GM12872 (cell line): ENCODE measurements around the gene DUSP15.

ENCODE experiments used
- CTCF ChIP-seq: IDR thresholded peaks from 3 replicates; pipeline ENCODE4 v1.5.1; 2011; ENCODE audit warnings: low read depth, mild to moderate bottlenecking, low read length, moderate library complexity; ENCODE audit not compliant: insufficient read depth

DUSP15 gene

GRCh38 chr20:31819083-31819784 lies 51.1 kb downstream of the DUSP15 start, which contains the start of gene MYLK2:
TSS of gene MYLK2 (plus strand) at chr20:31819356. CDS start at chr20:31819581, 225 bp downstream.
- no peak for TF ChIP-seq CTCF

GRCh38 chr20:31818376-31818908 lies 51.9 kb downstream of the DUSP15 start:
- no peak for TF ChIP-seq CTCF

GRCh38 chr20:31817461-31817860 lies 52.9 kb downstream of the DUSP15 start:
- no peak for TF ChIP-seq CTCF

GRCh38 chr20:31816221-31816620 lies 54.1 kb downstream of the DUSP15 start:
- TF ChIP-seq CTCF: no peak

GRCh38 chr20:31815408-31816188 lies 54.7 kb downstream of the DUSP15 start:
- no peak for TF ChIP-seq CTCF

- no peak for TF ChIP-seq CTCF
Measured at GRCh38 chr20:31813611-31814010, 56.7 kb downstream of the DUSP15 start.
